ENCODE measurements around the gene FARP1. TPM values are rescaled to one million over a fixed set of nuclear protein-coding genes. Genes with fewer than 3 reads are reported as not detected.
A peak's percentile ranks its signal among the peaks of the same experiment; 100 is the strongest.

FARP1 gene
- total RNA-seq, 1 donor from 2014 or later = 128 TPM

DNA sequence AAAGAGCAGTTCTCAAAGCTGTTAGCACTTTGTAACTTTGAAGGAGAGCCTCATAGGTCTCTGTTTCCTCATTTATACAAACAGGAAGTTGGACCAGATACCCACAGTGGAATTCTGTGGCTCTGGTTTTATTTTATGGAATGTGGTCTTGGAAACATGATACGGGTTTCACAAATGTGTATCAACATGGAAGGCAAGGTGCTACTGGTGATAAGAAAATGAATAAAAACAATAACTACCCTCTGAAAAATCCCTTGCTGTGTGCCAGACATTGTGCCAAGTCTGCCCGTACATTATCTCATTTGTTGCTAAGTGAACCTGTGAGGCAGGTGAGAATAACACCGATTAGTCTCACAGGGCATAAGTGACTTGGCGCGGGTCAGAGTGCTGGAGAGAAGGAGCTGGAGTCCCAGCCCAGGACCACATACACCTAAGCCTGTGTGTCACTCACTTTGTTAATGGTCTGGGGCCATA is 79.2 kb downstream of the FARP1 start:
- no peaks in the 10 kb centered on the region for H3K9me3 Mint-ChIP-seq (ENCODE audit: unreplicated experiment)
- no peak overlapping the region for H3K4me3 Mint-ChIP-seq (ENCODE audit: unreplicated experiment)
- FAIRE-seq (peak; percentile 43), DNase-seq (ENCODE audit: low read depth) (peak; percentile 77)
- Histone ChIP-seq H3K4me3 (ENCODE audit: insufficient read depth, low read depth, low read length) (no peak overlapping the region), H3K9me3 (ENCODE audit: insufficient read depth, low read depth, low read length) (no peaks in the 10 kb centered on the region), H3K4me1 (ENCODE audit: insufficient read depth, low read length) (peaks cover 18% of the 10 kb centered on the region), H3K9ac (ENCODE audit: low read length) (no peak overlapping the region), H3K36me3 (ENCODE audit: insufficient read depth, low read length) (no peaks in the 10 kb centered on the region), H3K4me2 (ENCODE audit: low read length) (peak overlapping the region; percentile 57), H4K20me1 (ENCODE audit: insufficient read depth, low read length) (peaks cover 36% of the 10 kb centered on the region), H3K27ac (ENCODE audit: low read depth, low read length) (no peak overlapping the region), H2AFZ (ENCODE audit: low read depth, low read length) (no peak overlapping the region), H3K27me3 (ENCODE audit: insufficient read depth, low read length) (no peaks in the 10 kb centered on the region), H3K79me2 (ENCODE audit: insufficient read depth, low read length) (peaks cover 53% of the 10 kb centered on the region)
- H3K36me3 Mint-ChIP-seq (ENCODE audit: low read depth, unreplicated experiment) = peaks cover 21% of the 10 kb centered on the region
- TF ChIP-seq EZH2 (IDR thresholded peaks at IDR 0.05; ENCODE audit: insufficient read depth, low read length) = no peak
- TF ChIP-seq, protein P1, sequence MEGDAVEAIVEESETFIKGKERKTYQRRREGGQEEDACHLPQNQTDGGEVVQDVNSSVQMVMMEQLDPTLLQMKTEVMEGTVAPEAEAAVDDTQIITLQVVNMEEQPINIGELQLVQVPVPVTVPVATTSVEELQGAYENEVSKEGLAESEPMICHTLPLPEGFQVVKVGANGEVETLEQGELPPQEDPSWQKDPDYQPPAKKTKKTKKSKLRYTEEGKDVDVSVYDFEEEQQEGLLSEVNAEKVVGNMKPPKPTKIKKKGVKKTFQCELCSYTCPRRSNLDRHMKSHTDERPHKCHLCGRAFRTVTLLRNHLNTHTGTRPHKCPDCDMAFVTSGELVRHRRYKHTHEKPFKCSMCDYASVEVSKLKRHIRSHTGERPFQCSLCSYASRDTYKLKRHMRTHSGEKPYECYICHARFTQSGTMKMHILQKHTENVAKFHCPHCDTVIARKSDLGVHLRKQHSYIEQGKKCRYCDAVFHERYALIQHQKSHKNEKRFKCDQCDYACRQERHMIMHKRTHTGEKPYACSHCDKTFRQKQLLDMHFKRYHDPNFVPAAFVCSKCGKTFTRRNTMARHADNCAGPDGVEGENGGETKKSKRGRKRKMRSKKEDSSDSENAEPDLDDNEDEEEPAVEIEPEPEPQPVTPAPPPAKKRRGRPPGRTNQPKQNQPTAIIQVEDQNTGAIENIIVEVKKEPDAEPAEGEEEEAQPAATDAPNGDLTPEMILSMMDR (IDR thresholded peaks at IDR 0.05; ENCODE audit: insufficient read depth, low read depth, low read length) = no peak
- peaks cover 16% of the 10 kb centered on the region for H3K4me1 Mint-ChIP-seq (ENCODE audit: low read depth, unreplicated experiment)
- H3K27ac Mint-ChIP-seq (ENCODE audit: unreplicated experiment) = peak overlapping the region; percentile 12
- no peaks in the 10 kb centered on the region for H3K27me3 Mint-ChIP-seq (ENCODE audit: low read depth, unreplicated experiment)

DNA sequence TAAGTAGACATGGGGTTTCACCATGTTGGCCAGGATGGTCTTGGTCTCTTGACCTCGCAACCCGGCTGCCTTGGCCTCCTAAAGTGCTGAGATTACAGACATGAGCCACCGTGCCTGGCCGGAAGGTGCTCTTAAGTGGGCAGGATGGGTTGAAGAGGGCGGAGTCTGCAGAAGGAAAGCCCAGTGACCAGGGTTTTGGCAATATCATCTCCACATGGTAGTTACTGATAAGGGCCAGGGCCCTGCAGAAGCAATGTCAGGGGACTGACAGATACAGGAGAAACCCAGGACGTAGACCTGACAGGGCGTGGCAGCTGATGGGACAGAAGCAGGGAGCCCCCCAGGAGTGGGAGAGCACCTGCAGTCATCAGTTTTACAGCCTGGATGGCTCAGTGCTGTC is 79.9 kb downstream of the FARP1 start:
- H3K4me1 ChIP-seq (ENCODE audit: insufficient read depth, low read length) = peaks cover 12% of the 10 kb centered on the region
- no peak overlapping the region for H3K27ac Mint-ChIP-seq (ENCODE audit: unreplicated experiment)
- TF ChIP-seq, protein P1 (IDR thresholded peaks at IDR 0.05; ENCODE audit: insufficient read depth, low read depth, low read length) = no peak
- no peak for TF ChIP-seq EZH2 (IDR thresholded peaks at IDR 0.05; ENCODE audit: insufficient read depth, low read length)
- H3K36me3 ChIP-seq (ENCODE audit: insufficient read depth, low read length) = no peaks in the 10 kb centered on the region
- peaks cover 52% of the 10 kb centered on the region for H3K79me2 ChIP-seq (ENCODE audit: insufficient read depth, low read length)
- no peaks in the 10 kb centered on the region for H3K27me3 Mint-ChIP-seq (ENCODE audit: low read depth, unreplicated experiment)
- no peak overlapping the region for H3K4me3 ChIP-seq (ENCODE audit: insufficient read depth, low read depth, low read length)
- H3K9me3 ChIP-seq (ENCODE audit: insufficient read depth, low read depth, low read length) = no peaks in the 10 kb centered on the region
- no peaks in the 10 kb centered on the region for H3K27me3 ChIP-seq (ENCODE audit: insufficient read depth, low read length)
- peaks cover 16% of the 10 kb centered on the region for H3K4me1 Mint-ChIP-seq (ENCODE audit: low read depth, unreplicated experiment)
- FAIRE-seq = no peak
- no peak overlapping the region for H2AFZ ChIP-seq (ENCODE audit: low read depth, low read length)
- H3K4me3 Mint-ChIP-seq (ENCODE audit: unreplicated experiment) = no peak overlapping the region
- H3K27ac ChIP-seq (ENCODE audit: low read depth, low read length) = no peak overlapping the region
- peaks cover 26% of the 10 kb centered on the region for H3K36me3 Mint-ChIP-seq (ENCODE audit: low read depth, unreplicated experiment)
- DNase-seq (ENCODE audit: low read depth) = no peak
- no peaks in the 10 kb centered on the region for H3K9me3 Mint-ChIP-seq (ENCODE audit: unreplicated experiment)
- H3K9ac ChIP-seq (ENCODE audit: low read length) = no peak overlapping the region
- H3K4me2 ChIP-seq (ENCODE audit: low read length) = no peak overlapping the region
- H4K20me1 ChIP-seq (ENCODE audit: insufficient read depth, low read length) = peaks cover 41% of the 10 kb centered on the region

DNA sequence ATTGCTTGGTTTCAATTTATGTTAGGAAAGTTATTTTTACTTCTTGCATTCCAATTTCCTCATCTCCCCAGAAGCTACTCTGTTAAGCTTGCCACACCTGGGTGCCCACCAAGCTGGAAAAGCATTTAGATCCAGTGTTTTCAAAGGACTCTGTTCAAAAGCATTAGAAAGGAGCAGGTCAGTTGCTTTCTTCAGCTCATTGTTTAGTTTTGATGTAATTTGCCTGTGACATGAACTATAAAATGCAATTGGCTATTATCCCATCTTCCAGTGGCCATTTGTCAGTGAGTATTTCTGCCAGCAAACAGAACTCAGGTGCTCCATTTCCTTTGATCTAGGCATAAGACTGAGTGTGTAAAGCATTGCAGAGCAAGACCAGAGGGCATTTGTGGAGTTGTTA is 80.8 kb downstream of the FARP1 start:
- Histone ChIP-seq H3K79me2 (ENCODE audit: insufficient read depth, low read length) (peaks cover 50% of the 10 kb centered on the region), H3K4me2 (ENCODE audit: low read length) (no peak overlapping the region), H2AFZ (ENCODE audit: low read depth, low read length) (no peak overlapping the region), H3K4me3 (ENCODE audit: insufficient read depth, low read depth, low read length) (no peak overlapping the region), H3K27ac (ENCODE audit: low read depth, low read length) (no peak overlapping the region), H3K27me3 (ENCODE audit: insufficient read depth, low read length) (no peaks in the 10 kb centered on the region), H3K9me3 (ENCODE audit: insufficient read depth, low read depth, low read length) (no peaks in the 10 kb centered on the region), H3K36me3 (ENCODE audit: insufficient read depth, low read length) (no peaks in the 10 kb centered on the region), H4K20me1 (ENCODE audit: insufficient read depth, low read length) (peaks cover 41% of the 10 kb centered on the region), H3K4me1 (ENCODE audit: insufficient read depth, low read length) (peaks cover 11% of the 10 kb centered on the region), H3K9ac (ENCODE audit: low read length) (no peak overlapping the region)
- no peak for DNase-seq (ENCODE audit: low read depth)
- H3K4me3 Mint-ChIP-seq (ENCODE audit: unreplicated experiment) = no peak overlapping the region
- no peaks in the 10 kb centered on the region for H3K9me3 Mint-ChIP-seq (ENCODE audit: unreplicated experiment)
- peaks cover 26% of the 10 kb centered on the region for H3K36me3 Mint-ChIP-seq (ENCODE audit: low read depth, unreplicated experiment)
- peaks cover 16% of the 10 kb centered on the region for H3K4me1 Mint-ChIP-seq (ENCODE audit: low read depth, unreplicated experiment)
- no peaks in the 10 kb centered on the region for H3K27me3 Mint-ChIP-seq (ENCODE audit: low read depth, unreplicated experiment)
- no peak for FAIRE-seq
- H3K27ac Mint-ChIP-seq (ENCODE audit: unreplicated experiment) = no peak overlapping the region
- TF ChIP-seq, protein P1 (IDR thresholded peaks at IDR 0.05; ENCODE audit: insufficient read depth, low read depth, low read length) = no peak
- no peak for TF ChIP-seq EZH2 (IDR thresholded peaks at IDR 0.05; ENCODE audit: insufficient read depth, low read length)

Measured in astrocyte (in vitro differentiated cells and primary cell).